Epithelial cell of esophagus (primary cell): ENCODE measurements around the gene FLYWCH1.

Experiments
- DNase-seq: peaks from one replicate; pipeline ENCODE4 v3.0.0; 2010; ENCODE audit warnings: low read depth
- H3K4me3 ChIP-seq: 2 replicates; pipeline ENCODE4 v1.5.1; 2011; ENCODE audit warnings: mild to moderate bottlenecking, low read length, control low read depth
- CTCF ChIP-seq: IDR thresholded peaks from 2 replicates; pipeline ENCODE4 v1.5.1; 2011; ENCODE audit warnings: low read depth, mild to moderate bottlenecking, low read length, control low read depth, inconsistent platforms; ENCODE audit not compliant: insufficient read depth; ENCODE audit errors: missing control alignments

FLYWCH1 gene, protein sequence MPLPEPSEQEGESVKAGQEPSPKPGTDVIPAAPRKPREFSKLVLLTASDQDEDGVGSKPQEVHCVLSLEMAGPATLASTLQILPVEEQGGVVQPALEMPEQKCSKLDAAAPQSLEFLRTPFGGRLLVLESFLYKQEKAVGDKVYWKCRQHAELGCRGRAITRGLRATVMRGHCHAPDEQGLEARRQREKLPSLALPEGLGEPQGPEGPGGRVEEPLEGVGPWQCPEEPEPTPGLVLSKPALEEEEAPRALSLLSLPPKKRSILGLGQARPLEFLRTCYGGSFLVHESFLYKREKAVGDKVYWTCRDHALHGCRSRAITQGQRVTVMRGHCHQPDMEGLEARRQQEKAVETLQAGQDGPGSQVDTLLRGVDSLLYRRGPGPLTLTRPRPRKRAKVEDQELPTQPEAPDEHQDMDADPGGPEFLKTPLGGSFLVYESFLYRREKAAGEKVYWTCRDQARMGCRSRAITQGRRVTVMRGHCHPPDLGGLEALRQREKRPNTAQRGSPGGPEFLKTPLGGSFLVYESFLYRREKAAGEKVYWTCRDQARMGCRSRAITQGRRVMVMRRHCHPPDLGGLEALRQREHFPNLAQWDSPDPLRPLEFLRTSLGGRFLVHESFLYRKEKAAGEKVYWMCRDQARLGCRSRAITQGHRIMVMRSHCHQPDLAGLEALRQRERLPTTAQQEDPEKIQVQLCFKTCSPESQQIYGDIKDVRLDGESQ

DNA sequence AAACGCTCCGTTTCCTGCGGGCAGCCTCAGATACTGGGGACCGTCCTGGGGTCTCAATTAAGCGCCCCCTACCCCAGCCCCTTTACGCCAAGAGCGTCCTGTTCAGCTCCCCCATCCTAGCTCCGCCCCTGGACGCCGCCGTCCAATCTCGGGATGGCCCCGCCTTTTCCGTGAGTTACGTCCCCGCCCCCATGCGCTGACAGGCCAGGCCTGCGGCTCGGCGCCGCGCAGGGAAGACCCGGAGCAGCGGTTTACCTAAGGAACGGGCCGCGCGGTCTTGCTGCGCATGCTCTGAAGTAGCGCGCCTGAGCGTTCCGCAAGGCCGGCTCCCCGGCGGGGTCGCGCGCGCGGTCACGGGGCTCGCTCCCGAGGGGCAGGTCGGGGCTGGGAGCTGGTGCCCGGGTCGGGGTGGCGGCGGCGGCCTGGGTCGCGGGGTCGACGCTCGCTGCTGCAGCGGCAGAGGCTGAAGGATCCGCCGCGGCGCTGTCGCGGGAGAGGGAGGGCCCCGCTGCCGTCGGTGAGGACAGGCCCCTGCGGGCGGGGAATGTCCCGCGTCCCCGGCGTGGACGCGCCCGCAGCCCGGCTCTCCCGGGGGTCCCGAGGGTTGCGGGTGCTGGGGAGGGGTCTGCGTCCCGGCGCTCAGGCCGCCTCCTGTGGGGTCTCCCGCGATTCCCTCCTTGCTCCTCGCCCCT is at the start of gene FLYWCH1:
TSS of gene FLYWCH1 (plus strand) at position 294 of the 692 bp plus-strand sequence. CDS start 17,755 bp downstream, outside the sequence.
- no peak for TF ChIP-seq CTCF
- peak; percentile 99 for DNase-seq
- peak within 1 kb of the TSS; percentile 80 for H3K4me3 ChIP-seq

DNA sequence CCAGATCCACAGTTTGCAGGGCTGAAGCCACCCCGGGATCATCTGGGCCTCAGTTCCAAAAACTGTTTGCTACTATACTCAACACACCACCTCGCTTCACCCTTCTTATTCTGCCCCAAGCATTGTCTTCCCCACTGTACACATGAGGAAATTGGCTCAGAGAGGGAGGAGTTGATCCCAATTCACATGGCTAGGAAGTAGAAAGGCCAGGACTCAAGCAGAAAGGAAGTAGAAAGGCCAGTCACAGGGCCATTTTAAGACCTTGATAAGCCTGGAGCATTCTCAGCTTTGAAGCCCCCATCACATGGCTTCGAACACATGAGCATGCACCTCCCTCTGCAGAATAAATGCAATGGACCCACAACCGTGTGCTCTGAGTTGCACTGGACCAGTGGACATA is 46.1 kb upstream of the FLYWCH1 start:
- TF ChIP-seq CTCF: no peak
- no peak overlapping the region for H3K4me3 ChIP-seq
- DNase-seq: no peak

GRCh38 chr16:2866431-2866830 is 45.3 kb upstream of the FLYWCH1 start:
- no peak for TF ChIP-seq CTCF
- no peak overlapping the region for H3K4me3 ChIP-seq
- DNase-seq: no peak

DNA sequence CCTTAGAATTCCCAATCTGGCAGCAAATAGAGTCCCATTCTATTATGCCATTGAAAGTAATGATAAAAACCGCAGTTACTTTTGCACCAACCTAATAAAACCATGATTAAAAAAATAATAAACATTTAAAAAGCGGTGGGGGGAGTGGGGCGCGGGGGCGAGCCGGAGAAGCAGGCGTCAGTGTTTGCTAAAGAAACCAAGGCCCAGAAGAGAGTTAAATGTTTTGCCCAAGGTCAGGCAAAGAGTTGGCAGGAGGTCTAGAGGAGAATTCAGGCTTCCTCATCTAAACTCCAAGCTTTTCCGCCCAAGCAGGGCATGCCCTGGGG is 44.1 kb upstream of the FLYWCH1 start:
- no peak for TF ChIP-seq CTCF
- DNase-seq: no peak
- peak overlapping the region; percentile 58 for H3K4me3 ChIP-seq

DNA sequence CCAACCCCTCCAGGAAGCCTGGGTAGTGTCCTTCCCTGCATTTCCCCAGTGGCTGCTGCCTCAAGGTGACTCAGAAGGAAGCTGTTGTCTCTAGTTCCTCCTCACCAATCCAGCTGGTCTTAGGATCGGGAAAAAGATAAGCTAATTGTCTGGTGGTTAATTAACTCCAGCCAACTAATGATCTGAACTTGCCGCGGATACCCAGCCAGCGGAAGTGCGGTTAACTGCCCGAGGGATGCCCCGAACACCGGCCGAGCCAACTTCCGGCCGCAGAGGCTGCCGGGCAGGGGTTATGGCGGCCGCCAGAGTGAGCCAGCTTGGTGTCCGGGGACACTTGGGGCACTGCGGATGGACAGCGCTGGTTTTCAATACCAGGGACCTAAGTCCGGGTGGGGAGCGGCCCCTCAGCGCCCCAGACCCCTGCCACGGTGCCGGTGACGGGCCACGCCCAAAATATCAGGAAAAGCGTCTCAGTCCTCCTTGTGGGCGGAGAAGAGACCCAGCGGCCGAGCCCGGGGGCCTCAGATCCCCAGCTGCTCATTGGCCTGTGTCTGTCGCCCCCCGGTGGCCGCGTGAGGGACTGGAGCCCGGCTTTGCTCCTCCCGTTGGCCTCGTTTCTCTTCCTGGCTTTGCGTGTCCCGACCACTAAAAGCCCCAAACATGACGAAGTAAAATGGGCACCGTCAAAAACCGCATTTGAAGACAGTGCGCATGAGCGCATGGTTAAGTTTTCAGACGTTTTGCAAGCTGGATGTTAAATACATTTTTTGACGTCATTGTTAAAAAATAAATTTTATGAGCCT is 43.5 kb upstream of the FLYWCH1 start:
- peak overlapping the region; percentile 58 for H3K4me3 ChIP-seq
- TF ChIP-seq CTCF: peak; percentile 90
- DNase-seq: peak; percentile 88

DNA sequence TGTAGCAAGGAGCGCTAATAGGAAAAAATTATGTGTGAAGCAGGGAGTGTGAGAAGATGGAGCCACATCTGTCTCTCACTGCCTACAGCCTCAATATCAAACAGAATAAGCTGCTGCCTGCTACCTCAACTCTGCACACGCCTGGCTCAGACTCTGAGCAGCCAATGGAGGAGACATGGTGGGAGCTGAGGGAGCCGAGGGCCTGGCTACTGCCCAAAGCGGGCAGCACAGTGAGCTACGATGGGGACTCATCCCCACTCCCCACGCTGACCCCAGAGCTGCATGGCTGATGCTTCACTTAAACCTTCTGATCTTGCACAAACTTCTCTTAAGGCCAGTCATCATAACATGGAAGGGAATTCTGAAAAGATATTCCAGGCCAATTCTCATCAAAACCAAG is 39.8 kb upstream of the FLYWCH1 start:
- no peak overlapping the region for H3K4me3 ChIP-seq
- no peak for TF ChIP-seq CTCF
- DNase-seq: no peak
